Measurements from ENCODE around the gene PPP1R15B. TPM values are rescaled to one million over a fixed set of nuclear protein-coding genes. Genes with fewer than 3 reads are reported as not detected.

PPP1R15B gene
- total RNA-seq, 2 donors from 2014 or later, result 61.4 to 72.2 TPM

- ATAC-seq (no peak), DNase-seq (no peak)
- intact Hi-C loops (cut with DNase I, micrococcal nuclease), result loop anchor here (5.0 to 10.0 kb wide), 4 partner anchors 95 to 195 kb away; partner anchors contain the start of genes GOLT1A (in 1 of the 2) and REN (in 1 of the 2)
Measured at GRCh38 chr1:204359474-204360255, 52.0 kb downstream of the PPP1R15B start, which contains the start of gene PLEKHA6. PLEKHA6 (minus strand) TSS chr1:204359929; CDS start chr1:204273727, 86,202 bp downstream.

GRCh38 chr1:204359131-204359473 lies 52.5 kb downstream of the PPP1R15B start:
- ATAC-seq, result no peak
- DNase-seq, result no peak
- intact Hi-C loops (cut with DNase I, micrococcal nuclease), result no loop called here

GRCh38 chr1:204358605-204359004 lies 53.0 kb downstream of the PPP1R15B start:
- intact Hi-C loops (cut with DNase I, micrococcal nuclease), result no loop called here
- no peak for ATAC-seq
- no peak for DNase-seq

GRCh38 chr1:204357551-204358490 lies 53.8 kb downstream of the PPP1R15B start:
- no peak for ATAC-seq
- intact Hi-C loops (cut with DNase I, micrococcal nuclease), result no loop called here
- no peak for DNase-seq

DNA sequence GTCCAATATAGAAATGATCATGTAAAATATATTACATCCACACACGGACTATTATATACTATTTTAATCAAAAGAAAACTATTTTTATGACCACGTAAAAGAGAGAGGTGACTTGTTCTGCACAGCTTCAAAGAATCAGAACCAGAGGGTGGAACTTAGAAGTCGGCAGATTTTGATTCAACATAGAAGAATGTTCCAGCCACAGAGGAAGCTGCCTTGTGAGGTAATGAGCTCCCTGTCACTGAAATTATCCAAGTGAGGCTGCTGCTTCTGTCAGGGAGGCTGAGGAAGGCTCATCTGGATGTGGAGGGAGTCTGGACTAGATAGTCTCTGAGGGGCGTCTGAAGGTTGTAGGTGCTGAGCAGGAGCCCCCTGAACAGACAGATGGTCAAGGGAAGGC lies 54.6 kb downstream of the PPP1R15B start:
- intact Hi-C loops (cut with DNase I, micrococcal nuclease), result no loop called here
- no peak for DNase-seq
- ATAC-seq, result no peak

DNA sequence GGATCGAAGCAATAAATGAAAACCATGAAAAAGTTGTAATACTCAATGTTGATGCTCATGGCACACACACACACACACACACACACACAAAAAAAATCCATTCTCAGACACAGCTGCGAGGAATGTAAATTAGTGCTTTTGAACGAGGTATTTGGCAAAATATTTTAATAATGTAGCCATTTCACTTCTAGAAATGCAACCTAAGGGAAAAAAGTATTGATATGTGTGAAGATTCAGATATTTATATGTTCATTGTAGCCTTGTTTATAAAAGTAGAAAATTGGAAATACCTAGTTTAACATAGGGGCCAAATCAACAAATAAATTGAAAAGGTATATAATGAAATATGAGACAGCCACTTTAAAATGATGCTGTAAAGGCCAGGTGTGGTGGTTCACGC lies 55.7 kb downstream of the PPP1R15B start:
- intact Hi-C loops (cut with DNase I, micrococcal nuclease), result no loop called here
- no peak for ATAC-seq

GRCh38 chr1:204354579-204354978 lies 57.0 kb downstream of the PPP1R15B start:
- ATAC-seq (no peak), DNase-seq (no peak)
- intact Hi-C loops (cut with DNase I, micrococcal nuclease), result no loop called here

More for the DNA sequence above, 55.7 kb downstream of the PPP1R15B start:
- DNase-seq, result no peak

Other genes with a start within 250 kb of the PPP1R15B start
- gene REN, start 245.5 kb downstream of the PPP1R15B start, total RNA-seq, result under 1 TPM; 0.18 to 0.59 TPM
- under 1 TPM in 1 of 2 donors, not detected in 1; 0.49 TPM for gene KISS1, start 215.3 kb downstream of the PPP1R15B start, total RNA-seq
- gene GOLT1A, start 197.8 kb downstream of the PPP1R15B start, total RNA-seq, result 1 to 10 TPM; 5.3 to 6.5 TPM
- 100 to 1,000 TPM; 110 to 131 TPM for gene PLEKHA6, start 51.9 kb downstream of the PPP1R15B start, total RNA-seq
- gene PIK3C2B, start 83.0 kb upstream of the PPP1R15B start, total RNA-seq, result 10 to 100 TPM; 78.5 to 82.0 TPM
- gene MDM4, start 104.6 kb upstream of the PPP1R15B start, total RNA-seq, result 10 to 100 TPM; 47.8 to 64.2 TPM

Data from left colon (tissue), 2 donors.